AG08396 (cell line): ENCODE measurements around the gene YPEL1.

ENCODE experiments used
- DNase-seq: peaks from one replicate; pipeline ENCODE4 v3.0.0; 2012; ENCODE audit warnings: low spot score, mixed read lengths

YPEL1 gene

GRCh38 chr22:21735200-21736083 lies at the start of gene YPEL1:
Gene YPEL1, minus strand, starts transcription at chr22:21735794. Its CDS starts 25,050 bp downstream, at chr22:21710744.
- peak; percentile 99 for DNase-seq

DNA sequence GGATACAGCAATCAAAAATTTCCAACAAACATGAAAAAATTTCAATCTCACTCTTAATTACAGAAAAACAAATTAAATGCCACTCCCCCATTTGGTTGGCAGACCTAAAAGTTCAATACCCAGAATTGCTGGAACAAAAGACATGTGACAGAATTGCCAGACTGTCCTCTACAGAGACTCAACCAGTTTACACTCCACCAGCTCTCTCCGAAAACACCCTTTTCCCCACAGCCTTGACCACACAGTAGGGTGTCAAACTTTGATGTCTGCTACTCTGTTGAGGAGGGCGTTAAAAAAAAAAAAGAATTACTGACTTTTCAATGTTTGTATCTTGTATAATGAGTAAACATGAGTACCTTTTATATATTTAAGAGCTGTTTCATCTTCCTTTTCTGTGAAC lies 44.7 kb upstream of the YPEL1 start:
- DNase-seq = no peak

- DNase-seq = no peak
Observed at GRCh38 chr22:21779444-21779843, 43.9 kb upstream of the YPEL1 start.

GRCh38 chr22:21778705-21779363 lies 43.2 kb upstream of the YPEL1 start:
- DNase-seq = peak; percentile 46

DNA sequence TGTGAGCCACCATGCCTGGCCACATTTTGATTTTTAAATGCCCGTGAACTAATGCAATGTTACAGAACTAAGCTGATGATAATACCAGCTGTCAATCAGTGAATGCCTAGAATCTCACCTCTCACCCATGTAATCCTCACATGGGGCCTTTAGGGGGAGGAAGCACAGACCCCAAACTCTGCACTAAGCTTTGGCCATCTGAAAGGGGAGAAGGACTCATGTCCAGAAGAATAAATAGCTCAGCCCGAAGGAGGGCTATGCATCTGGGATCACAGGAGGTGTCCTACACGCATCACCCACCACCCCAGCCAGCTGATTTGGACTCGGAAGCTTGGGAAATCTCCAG lies 36.0 kb upstream of the YPEL1 start:
- no peak for DNase-seq

- no peak for DNase-seq
Observed at GRCh38 chr22:21768435-21768834, 32.8 kb upstream of the YPEL1 start.

- no peak for DNase-seq
Observed at GRCh38 chr22:21766691-21767462, 31.3 kb upstream of the YPEL1 start.

- DNase-seq = no peak
Observed at GRCh38 chr22:21765909-21766529, 30.4 kb upstream of the YPEL1 start.

DNA sequence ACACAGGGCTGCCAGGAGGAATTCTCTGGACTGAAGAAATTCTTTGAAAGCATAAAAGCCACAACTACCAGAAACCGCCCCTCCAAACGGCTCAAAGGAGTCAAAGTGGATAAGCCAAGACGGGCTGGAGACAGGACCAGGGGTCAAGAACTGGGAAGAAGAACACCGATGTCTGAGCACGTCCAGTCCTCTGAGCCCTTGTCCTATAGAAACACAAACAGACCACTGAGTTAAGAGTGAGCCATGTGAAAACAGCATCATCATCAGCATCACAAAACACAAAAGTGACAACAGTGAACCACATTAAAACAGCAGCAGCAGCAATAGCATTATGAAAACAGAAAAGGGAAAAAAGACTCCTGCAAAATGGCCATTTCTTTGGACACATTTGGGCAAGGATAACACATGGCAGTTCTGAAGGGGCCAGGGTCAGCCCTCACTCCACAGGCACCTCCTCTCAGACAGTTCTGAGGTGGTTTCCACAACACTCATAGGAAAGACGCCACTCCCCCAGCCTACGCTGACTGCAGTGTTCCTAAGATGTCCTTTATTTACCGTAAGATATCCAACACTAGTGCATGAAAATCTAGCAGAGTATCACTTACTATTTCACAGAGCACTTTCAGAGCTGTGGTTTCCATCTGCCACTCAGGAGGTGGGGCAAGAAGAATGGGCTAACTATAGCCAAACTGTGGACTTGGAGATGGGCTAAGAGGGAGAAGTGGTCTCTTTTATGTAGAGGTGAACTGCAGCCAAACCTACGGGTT lies 28.6 kb upstream of the YPEL1 start:
- DNase-seq = no peak

DNA sequence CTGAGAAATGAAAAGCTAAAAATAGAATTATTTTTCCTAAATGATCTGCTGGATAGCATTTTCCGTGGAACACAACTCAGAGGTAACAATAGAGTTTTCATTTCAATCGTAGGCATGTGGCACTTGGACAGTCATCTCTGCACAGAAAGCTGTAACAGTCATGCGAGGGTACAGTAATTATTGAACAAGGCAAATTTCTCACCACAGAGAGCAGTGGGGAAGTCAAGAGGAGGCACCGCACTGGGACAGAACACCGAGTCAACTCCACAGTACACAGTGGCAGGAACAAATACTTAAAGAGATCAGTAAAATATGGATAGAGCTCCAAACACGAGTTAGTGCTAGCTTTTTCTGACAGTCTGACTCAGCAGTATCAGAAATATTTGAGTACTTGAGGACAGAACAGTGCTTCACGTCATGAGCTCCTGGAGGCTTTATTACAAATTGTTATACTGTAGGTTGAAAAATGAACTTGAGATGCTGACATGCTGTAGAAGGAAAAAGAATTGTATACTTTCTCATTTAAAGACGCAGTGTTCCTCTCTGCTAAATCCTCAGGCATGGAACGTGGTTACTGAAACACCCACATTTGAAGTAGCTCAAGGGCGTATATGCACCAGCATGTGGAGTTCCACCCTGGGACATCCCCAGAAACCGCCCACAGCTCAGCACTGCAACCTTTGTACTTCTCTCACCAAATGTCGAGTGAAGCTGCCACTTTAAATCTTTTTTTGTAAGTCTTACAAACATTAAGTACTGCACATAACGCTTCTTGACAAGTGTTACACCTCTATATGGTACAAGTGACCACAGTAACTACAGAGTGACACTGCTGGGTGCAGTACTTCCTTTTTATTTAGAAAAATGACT lies 27.4 kb upstream of the YPEL1 start:
- DNase-seq = no peak

- DNase-seq = no peak
Observed at GRCh38 chr22:21761994-21762680, 26.5 kb upstream of the YPEL1 start.

DNA sequence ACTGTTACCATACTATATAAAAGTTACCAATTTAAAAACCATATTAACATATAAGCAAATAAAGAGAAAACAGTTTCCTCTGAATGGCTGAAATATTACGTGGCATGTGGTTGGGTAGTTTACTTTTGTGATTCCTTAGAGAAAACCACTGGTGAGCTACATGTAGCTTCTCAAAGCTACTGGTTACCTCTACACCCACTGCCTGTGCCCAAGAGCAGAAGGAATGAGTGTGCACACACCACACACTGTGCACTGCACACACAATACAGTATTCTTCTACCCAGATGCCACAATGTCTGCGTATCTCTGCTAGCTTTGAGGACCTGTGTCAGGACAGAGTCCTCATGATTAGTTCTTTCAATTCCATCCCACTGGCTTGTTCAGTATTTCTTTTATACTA lies 25.5 kb upstream of the YPEL1 start:
- DNase-seq = peak; percentile 43

- DNase-seq = peak; percentile 38
Observed at GRCh38 chr22:21760640-21761039, 25.0 kb upstream of the YPEL1 start.

DNA sequence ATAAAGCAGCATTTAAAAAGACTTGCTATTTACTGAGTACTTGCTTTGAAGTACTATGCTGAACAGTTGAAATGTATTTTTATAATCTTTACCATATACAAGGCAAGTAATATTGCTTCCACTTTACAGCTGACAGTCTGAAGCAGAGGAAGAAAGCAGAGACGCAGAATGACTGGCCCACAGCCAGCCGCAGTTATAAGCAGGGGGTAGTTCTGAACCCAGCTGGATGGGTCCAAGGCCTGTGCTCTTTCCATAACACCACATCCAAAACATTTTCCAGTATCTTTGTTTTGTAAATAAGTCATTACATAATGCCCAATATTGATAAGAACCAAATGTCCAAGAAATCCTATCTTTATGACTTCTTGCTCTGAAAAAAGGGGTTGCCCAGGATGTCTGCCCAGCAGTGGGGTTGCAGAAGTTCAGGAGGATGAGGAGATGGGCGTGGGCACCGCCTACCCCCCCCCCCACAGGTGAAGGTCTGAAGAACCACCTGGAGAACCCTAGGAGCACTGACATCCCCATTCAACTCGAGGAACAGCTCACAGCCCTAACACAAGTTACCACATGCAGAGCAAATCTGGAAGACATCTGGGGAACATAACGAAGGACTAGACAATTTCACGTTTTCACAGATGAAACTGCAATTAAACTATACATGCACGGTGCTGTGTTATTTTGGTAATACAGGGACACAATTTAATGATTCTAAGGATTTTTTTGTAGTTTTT lies 24.2 kb upstream of the YPEL1 start:
- DNase-seq = no peak

GRCh38 chr22:21759093-21759492 lies 23.5 kb upstream of the YPEL1 start:
- DNase-seq = no peak

- no peak for DNase-seq
Observed at GRCh38 chr22:21758091-21758864, 22.7 kb upstream of the YPEL1 start.

GRCh38 chr22:21755851-21756284 lies 20.3 kb upstream of the YPEL1 start:
- DNase-seq = peak; percentile 41

GRCh38 chr22:21754523-21754922 lies 18.9 kb upstream of the YPEL1 start:
- DNase-seq = no peak
